Measurements from ENCODE around the gene INHBE. TPM values are rescaled to one million over a fixed set of nuclear protein-coding genes. Genes with fewer than 3 reads are reported as not detected.

The INHBE gene
- total and polyA plus RNA-seq, 4 donors = 17.6 to 181 (median 110) TPM

GRCh38 chr12:57498132-57498502 lies 43.0 kb downstream of the INHBE start (continued):
- TF ChIP-seq NR2F2 (IDR thresholded peaks at IDR 0.05) = no peak

GRCh38 chr12:57498571-57498970 lies 43.5 kb downstream of the INHBE start:
- no peak for DNase-seq (ENCODE audit: low spot score)
- Histone ChIP-seq H3K9ac (ENCODE audit: low read depth in 1 of 2, low read length in 2 of 2) (no peak overlapping the region), H3K27ac (ENCODE audit: low read depth in 1 of 2, low read length in 2 of 2) (no peak overlapping the region), H3K9me3 (ENCODE audit: control insufficient read depth in 4 of 4, low read length in 3 of 4) (no peaks in the 10 kb centered on the region), H3K27me3 (ENCODE audit: control insufficient read depth in 4 of 4, insufficient read depth in 4 of 4, low read length in 3 of 4) (no peaks in the 10 kb centered on the region), H3K4me1 (ENCODE audit: control insufficient read depth in 4 of 4, insufficient read depth in 4 of 4, low read length in 3 of 4) (no peaks in the 10 kb centered on the region), H3K36me3 (ENCODE audit: control insufficient read depth in 4 of 4, insufficient read depth in 3 of 4, low read depth in 1 of 4, low read length in 3 of 4) (peaks cover 16 to 51% (median 31%) of the 10 kb centered on the region in 4 donors), H3K4me3 (ENCODE audit: low read depth in 1 of 3, low read length in 3 of 3) (no peak overlapping the region)
- WGBS = 98% methylated on average over 4 of the region's 4 CpGs
- no peak for TF ChIP-seq CTCF (IDR thresholded peaks at IDR 0.05; ENCODE audit: low read depth, low read length, missing input control)
- TF ChIP-seq EGR1 (IDR thresholded peaks at IDR 0.05; ENCODE audit: low read depth in 2 of 2) = no peak
- TF ChIP-seq FOXA1 (IDR thresholded peaks at IDR 0.05) = no peak
- no peak for TF ChIP-seq HNF4A (conservative IDR thresholded peaks at IDR 0.05)
- TF ChIP-seq ZBTB33 (IDR thresholded peaks at IDR 0.05) = no peak
- no peak for TF ChIP-seq GABPA (IDR thresholded peaks at IDR 0.05 in 1 of 2, conservative IDR thresholded peaks at IDR 0.05 in 1 of 2)
- no peak for TF ChIP-seq YY1 (IDR thresholded peaks at IDR 0.05)
- no peak for TF ChIP-seq ATF3 (IDR thresholded peaks at IDR 0.05)
- TF ChIP-seq, protein P1, sequence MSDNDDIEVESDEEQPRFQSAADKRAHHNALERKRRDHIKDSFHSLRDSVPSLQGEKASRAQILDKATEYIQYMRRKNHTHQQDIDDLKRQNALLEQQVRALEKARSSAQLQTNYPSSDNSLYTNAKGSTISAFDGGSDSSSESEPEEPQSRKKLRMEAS (IDR thresholded peaks at IDR 0.05) = no peak
- no peak for TF ChIP-seq FOXA2 (IDR thresholded peaks at IDR 0.05)
- TF ChIP-seq SP1 (IDR thresholded peaks at IDR 0.05) = no peak
- TF ChIP-seq TAF1 (conservative IDR thresholded peaks at IDR 0.05) = no peak
- no peak for TF ChIP-seq JUND (IDR thresholded peaks at IDR 0.05)
- TF ChIP-seq RXRA (IDR thresholded peaks at IDR 0.05) = no peak
- no peak for TF ChIP-seq NR2F2 (IDR thresholded peaks at IDR 0.05)
- TF ChIP-seq RAD21 (IDR thresholded peaks at IDR 0.05) = no peak
- no peak for TF ChIP-seq HNF4G (IDR thresholded peaks at IDR 0.05)
- TF ChIP-seq REST (IDR thresholded peaks at IDR 0.05) = no peak
